Erythroblast (primary cell): Measurements from ENCODE around the gene QRFP.

Experiments
- GATA1 ChIP-seq: IDR thresholded peaks from 2 replicates; pipeline ENCODE4 v1.6.1; 2011; ENCODE audit warnings: low read depth, mild to moderate bottlenecking, control low read depth, low read length, moderate library complexity
- POLR2A ChIP-seq: IDR thresholded peaks from 2 replicates; pipeline ENCODE4 v1.6.1; 2011; ENCODE audit warnings: mild to moderate bottlenecking, low read length

DNA sequence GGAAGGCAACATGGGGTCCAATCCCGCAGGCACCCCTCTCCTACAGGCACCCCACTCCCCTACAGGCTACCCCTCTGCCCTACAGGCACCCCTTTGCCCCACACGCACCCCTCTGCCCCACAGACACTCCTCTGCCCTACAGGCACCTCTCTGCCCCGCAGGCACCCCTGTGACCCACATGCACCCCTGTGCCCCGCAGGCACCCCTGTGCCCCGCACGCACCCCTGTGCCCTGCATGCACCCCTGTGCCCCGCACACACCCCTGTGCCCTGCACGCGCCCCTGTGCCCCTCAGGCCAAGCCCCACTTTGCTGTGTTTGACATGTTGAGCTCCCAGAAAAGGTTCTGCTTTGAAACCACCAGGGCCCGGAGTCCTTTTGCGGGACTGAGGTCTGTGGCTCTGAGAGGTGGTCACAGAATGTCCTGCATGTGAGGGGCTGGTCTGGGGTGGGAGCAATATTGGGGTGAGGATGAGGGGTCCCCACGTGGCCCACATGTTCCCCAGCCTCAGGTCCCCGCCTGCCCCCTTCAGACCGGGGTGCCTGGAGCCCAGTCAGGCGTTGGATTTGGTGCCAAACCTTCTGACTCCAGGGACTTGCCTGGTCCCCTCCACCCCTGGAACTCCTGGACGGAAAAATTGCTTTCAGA is 616 bp upstream of the QRFP start:
- TF ChIP-seq POLR2A (no peak), GATA1 (no peak)
